HG02588 (cell line): ENCODE measurements around the gene TMEM255A.
A peak's percentile ranks its signal among the peaks of the same experiment; 100 is the strongest.

Experiments used
- ATAC-seq: cut with Tn5 transposase; IDR thresholded peaks from one replicate; pipeline ENCODE4 v1.9.1; 2021; ENCODE audit warnings: mild to moderate bottlenecking, moderate library complexity; ENCODE audit not compliant: unreplicated experiment

TMEM255A gene

GRCh38 chrX:120308959-120309872 is 2.0 kb downstream of the TMEM255A start:
- ATAC-seq, result peak; percentile 92

GRCh38 chrX:120308558-120308957 is 2.7 kb downstream of the TMEM255A start:
- no peak for ATAC-seq

- no peak for ATAC-seq
Measured at GRCh38 chrX:120306630-120307029, 4.6 kb downstream of the TMEM255A start.

GRCh38 chrX:120305531-120306141 is 5.6 kb downstream of the TMEM255A start:
- ATAC-seq, result no peak

DNA sequence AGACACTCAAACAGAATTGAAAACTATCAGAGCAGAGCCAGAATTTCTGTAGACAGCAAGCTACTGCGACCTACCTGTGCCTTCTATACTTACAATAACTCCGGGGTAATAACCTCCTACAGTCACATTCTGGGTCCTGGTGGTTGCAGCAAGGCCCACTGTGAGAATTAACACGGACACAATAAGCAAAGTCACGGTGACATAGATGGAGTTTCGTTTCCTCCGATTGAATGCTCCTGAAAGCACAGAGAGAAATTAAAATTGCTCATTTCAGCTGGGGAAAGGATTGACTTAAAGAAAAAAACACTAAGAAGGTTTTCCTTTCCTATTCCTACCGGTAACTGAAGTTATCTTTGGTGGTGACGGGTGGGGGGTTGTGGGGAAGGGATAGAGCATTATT is 7.0 kb downstream of the TMEM255A start:
- ATAC-seq, result no peak

DNA sequence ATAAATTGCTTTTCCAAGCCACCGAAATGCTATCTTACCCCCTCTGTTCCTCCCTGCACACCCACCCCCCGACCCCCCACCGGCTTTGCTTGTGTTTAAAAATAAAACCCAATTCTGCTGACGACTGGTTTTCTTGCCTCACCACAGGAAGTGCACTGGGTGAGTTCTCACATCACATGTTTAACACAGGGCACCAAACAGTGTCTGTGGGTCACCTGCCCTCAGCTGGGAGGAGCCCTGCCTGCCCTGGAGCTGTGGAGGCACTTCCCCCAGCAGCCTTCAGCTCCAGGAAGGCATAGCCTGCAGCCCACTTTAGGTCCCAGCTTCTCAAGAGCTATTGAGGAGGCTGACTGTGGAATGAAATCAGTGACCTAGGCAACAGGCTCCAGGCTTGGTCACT is 8.8 kb downstream of the TMEM255A start:
- peak; percentile 98 for ATAC-seq

- ATAC-seq, result peak; percentile 15
Measured at GRCh38 chrX:120301960-120302359, 9.3 kb downstream of the TMEM255A start.

DNA sequence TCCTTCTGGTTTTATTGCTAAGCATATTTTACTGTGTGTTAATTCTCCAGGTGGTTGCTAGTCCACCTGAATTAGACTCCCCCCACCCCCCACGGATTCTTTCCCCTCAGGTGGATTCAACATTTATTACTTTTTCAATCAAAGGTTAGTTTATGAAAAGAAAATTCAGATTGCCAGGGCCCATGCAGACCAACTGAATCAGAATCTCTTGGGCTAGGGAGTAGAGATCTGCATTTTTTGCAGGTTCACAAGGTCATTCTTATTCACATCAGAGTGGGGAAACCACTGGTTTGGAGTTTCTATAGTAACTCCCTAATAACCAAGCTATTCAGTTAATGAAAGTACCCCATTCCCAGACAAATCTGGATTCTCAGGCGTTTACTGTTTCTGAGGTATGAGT is 9.8 kb downstream of the TMEM255A start:
- no peak for ATAC-seq

DNA sequence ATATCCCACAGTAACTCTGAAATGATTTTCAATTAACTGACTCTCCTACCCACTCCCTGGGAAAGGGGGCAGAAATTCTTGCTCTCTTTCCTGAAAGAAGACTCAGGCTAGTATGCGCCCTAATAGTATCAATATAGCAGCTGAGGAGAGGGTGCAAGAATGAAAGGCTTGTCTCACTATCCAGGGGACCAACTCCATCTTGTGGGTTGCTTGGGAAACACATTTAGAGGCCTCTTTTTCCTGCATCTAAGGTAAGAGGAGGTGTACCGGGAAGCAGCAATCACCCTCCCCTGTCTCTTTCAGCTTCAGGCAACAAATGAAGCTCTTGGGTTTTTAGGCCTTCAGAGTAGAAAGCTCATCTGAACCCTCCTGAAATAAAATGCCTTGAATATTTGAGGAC is 11.3 kb downstream of the TMEM255A start:
- ATAC-seq, result no peak

DNA sequence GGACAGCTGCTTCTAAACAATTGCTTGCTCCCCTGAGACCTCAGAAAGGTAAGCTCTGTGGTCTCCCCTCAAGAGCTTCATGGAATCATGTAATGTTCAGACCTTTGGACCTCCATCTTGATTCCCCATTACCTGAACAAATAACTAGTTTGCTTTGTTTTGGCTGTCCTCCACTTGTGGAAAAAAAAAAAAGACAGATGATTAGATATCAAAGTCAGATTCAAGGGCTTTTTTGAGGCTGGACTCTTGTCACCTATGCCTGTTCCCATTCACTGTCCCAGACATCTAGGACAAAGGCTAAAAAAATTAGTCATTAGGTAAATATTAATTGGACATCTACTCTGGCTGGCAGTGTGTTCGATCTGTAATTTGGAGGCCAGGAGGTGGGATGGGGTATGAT is 13.3 kb downstream of the TMEM255A start:
- ATAC-seq, result no peak

DNA sequence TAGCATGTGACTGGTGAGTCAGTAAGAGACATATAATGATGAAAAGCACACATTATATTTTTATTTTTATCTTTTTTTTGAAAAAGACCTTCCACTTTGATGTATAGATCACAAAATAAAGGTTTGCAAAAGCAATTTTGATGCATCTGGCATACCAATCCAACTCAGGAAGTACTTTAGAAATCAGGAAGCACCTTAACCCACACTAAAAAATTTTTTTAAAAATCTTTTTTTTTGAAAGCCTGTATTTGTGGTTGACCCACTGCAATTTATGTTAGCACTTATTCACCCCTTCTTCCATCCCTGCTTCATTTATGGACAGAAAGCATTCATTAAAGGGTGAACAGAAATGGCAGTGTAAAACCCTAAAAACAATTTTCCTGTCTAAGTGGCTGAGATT is 16.6 kb downstream of the TMEM255A start:
- ATAC-seq, result no peak

DNA sequence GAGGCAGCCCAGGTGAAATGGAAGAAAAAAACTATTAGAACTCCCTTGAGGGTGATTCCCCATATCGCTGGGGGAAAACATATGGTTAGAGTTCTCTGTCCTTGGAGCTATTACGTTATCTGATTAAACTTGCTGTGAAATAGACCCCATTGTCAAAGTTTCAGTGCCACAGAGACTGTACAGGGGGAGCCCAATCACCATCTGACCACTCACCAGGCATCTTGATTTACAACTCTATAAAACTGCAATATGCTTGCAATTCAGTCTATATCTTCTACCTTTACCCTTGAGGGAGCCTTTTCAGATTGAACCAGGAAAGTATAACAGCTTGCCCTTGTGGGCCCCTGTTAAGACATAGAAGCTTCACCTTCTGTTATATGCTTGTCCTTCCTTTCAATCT is 18.2 kb downstream of the TMEM255A start:
- no peak for ATAC-seq

GRCh38 chrX:120291211-120291610 is 20.1 kb downstream of the TMEM255A start:
- ATAC-seq, result no peak

- ATAC-seq, result no peak
Measured at GRCh38 chrX:120290107-120290506, 21.2 kb downstream of the TMEM255A start.

DNA sequence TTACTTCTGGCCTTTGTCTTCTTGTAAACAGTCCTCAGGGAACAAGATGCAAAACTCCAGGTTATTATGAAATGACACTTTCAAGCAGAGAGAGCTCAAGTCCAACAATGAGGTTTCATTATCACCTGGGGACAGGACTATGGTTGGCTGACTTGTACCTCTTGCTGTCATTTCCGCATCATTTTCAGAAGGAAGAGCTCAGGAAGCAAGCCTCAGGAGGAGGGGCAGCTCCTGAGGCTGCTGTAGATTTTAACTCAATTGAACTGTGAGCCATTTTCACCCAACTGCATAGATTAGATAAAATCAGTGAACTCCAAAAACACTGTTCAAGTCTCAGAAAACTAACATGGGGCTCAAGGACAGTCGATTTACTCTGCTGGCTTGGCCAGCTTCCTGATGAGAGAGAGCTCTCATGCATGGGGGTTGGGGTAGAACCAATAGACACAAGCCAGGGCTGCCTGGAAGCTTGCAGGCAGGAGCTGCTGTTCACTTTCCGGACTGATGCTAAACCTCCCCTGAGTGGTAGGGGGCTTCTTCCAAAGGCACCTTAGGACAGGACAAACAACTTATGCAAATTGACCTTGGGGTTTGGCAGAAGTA is 23.6 kb downstream of the TMEM255A start:
- peak; percentile 83 for ATAC-seq

DNA sequence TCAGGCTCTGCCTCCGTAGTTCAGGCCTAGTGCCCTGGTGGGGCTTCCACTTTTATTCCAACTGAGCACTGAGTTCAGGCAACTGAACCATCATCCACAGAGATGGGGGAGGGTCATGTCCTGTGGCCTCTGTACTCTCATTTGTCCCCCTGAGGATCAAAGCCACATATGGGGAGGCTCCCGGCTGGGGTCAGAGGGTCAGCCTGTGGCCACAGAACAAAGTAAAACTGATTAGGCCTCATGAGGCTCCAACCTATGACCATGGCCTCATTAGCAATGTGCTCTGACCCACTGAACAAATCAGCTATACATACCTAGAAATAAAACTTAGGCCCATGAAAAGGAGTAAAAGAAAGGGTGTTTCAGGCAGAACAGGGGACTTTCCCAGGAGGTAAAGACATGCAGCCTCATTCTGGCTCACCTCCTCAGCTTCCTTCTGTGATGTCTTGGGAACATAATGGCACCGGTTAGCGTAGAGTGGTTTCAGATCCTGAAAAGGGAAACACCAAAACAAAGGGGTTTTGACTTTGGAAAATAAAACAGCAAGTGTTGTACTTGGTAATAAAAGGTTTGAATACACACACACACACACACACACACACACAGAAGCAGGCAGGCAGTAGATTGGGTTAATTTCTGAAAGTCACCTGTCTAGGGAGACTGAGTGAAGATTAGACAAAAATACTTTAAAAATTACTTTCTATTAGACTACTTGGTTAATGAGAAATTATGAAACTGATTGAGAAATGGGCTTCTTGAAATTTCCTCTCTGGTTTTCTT is 24.3 kb downstream of the TMEM255A start:
- ATAC-seq, result peak; percentile 38

- no peak for ATAC-seq
Measured at GRCh38 chrX:120282697-120283096, 28.6 kb downstream of the TMEM255A start.

GRCh38 chrX:120281761-120282160 is 29.5 kb downstream of the TMEM255A start:
- ATAC-seq, result no peak

DNA sequence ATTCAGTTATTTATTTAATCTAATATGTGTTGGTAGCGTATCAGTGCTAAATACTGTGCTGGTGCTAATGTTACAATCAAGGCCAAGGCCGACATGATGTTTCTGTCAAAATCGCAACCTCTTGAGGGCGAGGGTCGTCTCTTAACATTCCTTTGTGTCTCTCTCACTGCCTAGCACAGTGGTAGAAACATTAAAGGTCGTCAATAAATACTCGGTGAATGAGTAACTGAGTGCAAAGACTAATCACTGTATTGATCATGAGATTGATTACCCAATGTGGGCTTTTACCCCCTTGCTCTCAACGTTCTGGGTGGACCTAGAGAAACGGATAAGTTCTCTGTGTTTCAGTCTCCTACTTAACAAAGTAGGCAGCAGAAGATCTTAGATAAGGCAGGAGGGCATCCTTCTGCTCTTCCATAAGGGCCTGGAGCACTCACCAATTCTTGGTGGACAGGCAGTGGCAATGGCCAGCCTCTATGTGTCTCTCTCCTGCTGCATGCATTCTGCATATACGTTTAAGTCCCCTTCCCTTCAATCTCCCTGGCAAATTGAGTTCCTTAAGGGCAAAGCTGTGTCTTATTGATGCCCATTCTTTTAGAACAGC is 30.1 kb downstream of the TMEM255A start:
- no peak for ATAC-seq

GRCh38 chrX:120274958-120275357 is 36.3 kb downstream of the TMEM255A start:
- ATAC-seq, result no peak

DNA sequence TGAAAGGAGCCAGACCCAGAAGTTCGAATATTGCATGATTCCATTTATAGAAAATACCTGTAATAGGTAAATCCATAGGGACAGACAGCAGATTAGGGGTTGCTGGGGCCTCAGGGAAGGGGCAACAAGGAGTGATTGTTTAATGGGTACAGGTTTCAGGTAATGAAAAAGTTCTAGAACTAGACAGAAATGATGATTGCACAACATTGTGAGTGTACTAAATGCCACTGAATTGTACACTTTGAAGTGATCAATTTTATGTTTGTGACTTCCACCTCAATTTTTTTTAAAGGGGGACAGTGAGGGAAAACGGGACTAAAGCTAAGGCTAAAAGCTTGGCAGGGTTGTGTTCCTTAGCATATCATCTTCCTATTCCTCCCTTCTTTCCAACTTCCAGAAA is 37.1 kb downstream of the TMEM255A start:
- ATAC-seq, result no peak
